GM21367 (cell line): ENCODE measurements around the gene PPP1R16B.
"Not testable (repeated sequence)": the region's sequence is repeated elsewhere in the genome, so short reads cannot be mapped to it uniquely, and the experiment has no call there.

ENCODE experiments used
- ATAC-seq: cut with Tn5 transposase; IDR thresholded peaks from one replicate; pipeline ENCODE4 v1.9.1; 2021; ENCODE audit not compliant: unreplicated experiment

The PPP1R16B gene

DNA sequence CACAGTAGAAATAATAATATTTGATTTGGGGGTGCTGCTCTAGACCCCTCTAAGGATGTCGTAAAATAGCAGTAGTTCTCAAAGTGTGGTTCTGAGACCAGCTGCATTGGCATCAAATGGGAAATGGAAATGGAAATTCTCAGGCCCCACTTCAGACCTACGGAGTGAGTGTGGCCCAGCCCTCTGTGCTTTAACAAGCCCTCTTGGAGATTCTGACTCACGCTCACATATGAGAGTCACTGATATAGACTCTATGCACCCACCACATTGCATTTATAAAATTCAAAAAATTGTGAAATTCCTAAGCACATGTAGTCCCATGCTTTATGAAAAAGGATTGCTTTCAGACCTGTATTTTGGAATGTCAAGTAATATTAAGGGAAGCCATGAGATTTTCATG, 14.2 kb upstream of the PPP1R16B start:
- no peak for ATAC-seq

DNA sequence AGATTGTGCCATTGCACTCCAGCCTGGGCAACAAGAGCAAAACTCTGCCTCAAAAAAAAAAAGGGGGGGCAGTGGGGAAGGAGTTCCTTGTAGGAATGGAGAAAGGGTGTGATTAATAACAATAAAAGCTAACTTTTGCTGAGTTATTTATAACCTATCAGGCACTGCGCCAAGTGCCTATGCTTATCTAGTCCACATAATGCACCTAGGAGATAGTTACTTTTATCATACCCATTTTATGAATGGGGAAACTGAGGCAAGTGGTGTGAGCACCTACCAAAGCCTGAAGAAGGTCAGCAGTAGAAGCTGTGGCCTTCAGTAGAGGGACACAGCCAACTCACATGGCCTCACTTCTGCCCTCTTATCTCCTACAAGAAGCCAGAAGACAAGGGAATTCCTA, 13.6 kb upstream of the PPP1R16B start:
- ATAC-seq: no peak

DNA sequence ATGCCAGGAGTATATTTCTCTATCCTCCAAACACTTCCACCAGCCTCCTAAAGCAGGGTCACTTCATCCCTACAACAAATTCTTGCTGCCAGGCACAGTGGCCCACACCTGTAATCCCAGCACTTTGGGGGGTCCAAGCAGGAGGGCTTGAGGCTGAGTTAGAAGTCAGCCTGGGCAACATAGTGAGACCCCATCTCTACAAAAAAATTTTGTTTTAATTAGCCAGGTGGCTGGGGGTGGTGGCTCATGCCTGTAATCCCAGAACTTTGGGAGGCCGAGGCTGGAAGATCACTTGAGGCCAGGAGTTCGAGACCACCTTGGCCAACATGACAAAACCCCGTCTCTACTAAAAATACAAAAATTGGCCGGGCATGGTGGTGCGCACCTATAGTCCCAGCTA, 11.4 kb upstream of the PPP1R16B start:
- not testable (repeated sequence) for ATAC-seq

DNA sequence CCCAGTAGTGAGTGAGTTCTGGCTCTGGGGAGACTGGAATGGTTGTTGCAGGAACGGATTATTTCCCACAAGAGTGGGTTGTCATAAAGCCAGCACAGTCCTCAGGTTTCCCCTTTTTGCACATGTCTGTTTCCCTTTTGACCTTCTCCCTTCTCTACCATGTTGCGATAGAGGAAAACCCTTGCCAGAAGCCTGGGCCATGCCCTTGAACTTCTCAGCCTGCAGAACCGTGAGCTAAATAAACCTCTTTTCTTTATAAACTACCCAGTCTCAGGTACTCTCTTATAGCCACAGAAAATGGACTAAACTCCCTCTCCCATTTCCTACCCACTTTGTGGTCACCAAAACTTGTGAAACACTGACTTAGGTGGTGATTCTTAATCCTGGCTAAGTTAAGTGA, 7.2 kb upstream of the PPP1R16B start:
- no peak for ATAC-seq

DNA sequence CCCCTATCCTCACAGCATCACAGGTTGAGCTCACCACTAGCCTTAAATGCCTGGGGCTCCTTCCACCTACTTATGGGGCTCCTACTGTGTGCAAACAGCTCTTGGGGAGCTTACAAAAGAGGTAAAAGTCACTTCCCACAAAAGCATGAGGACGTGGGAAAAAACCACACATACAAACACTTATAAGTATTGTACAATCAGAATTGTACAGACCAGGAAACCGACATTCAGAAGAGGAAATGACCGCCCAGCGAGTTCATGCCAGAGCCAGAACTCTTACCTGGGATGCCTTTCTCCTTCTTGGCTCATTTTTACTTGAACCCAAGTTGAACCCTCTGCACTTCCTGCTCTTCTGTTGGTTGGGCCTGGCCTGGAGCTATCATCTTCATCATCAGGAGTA, 6.3 kb upstream of the PPP1R16B start:
- ATAC-seq: no peak

DNA sequence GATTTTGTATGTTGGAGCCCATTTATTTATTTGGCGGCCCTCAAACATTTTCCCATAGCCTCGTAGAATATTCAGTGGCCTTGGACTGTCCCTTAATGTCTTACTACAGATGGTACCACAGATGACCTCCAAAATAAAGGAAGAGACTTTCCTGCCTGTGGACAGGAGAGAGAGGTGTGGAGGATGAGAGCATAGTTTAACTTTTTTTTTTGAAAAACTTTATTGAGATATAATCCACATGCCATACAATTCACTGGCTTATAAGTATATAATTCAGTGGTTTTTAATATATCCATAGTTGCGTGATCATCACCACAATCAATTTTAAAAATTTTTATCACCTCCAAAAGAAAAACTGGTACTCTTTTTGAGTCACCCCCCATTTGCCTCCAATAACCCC, 4.6 kb upstream of the PPP1R16B start:
- no peak for ATAC-seq

DNA sequence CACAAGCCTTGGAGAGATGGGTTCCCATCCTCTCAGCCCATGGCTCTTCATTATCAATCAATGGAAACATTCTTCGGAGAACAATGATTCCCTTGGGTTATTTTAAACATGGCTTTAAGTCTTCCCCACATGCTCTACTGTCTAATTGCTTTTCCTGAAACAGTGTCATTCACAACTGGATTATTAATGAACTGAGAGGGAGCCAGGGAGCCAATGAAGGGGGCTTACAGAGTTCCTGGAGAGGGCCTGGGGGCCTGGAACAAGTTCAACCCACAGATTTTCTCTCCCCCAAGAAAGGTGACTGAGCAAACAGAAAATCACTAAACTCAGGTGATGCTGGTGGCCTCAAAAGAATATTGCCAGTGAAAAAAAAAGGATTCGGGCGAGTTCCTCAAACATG, 1.3 kb upstream of the PPP1R16B start:
- no peak for ATAC-seq

DNA sequence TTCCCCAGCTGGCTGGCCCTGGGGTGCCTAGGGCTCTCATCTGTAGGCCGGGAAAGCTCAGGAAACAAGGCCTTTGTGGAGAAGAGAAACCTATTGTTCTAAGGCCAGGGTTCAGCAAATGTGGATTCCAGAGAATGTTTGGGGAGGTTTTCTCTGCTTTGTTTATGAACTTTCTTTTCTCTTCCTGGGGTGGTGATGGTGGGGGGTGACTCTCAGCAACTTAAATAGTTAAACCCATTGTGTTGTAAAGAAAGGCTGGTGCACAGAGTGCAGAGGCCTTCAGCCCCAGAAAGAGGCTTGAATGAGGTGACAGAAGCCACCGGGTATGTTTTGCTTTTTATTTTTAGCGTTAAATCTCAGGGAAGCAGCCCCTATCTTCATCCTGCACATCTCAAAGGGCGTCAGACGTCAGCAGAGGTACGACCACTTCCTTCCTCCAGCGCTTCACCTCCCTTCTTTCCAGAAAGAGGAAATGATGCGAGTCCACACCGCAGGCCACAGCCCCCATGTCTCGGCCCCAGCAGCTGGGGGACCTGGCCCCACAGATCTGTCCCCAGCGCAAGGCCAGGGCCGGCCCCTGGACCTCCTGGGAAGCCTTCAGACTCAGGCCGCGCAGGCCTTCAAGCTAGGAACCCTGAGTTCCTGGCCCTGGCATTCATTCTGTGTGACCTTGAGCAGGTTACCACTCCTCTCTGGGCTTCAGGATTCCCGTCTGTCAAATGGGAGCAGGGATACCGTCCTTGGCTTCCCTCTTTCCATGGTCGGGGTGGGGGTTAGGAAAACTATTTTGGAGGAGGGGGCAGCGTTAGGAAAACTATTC, 605 bp upstream of the PPP1R16B start:
- peak; percentile 48 for ATAC-seq

DNA sequence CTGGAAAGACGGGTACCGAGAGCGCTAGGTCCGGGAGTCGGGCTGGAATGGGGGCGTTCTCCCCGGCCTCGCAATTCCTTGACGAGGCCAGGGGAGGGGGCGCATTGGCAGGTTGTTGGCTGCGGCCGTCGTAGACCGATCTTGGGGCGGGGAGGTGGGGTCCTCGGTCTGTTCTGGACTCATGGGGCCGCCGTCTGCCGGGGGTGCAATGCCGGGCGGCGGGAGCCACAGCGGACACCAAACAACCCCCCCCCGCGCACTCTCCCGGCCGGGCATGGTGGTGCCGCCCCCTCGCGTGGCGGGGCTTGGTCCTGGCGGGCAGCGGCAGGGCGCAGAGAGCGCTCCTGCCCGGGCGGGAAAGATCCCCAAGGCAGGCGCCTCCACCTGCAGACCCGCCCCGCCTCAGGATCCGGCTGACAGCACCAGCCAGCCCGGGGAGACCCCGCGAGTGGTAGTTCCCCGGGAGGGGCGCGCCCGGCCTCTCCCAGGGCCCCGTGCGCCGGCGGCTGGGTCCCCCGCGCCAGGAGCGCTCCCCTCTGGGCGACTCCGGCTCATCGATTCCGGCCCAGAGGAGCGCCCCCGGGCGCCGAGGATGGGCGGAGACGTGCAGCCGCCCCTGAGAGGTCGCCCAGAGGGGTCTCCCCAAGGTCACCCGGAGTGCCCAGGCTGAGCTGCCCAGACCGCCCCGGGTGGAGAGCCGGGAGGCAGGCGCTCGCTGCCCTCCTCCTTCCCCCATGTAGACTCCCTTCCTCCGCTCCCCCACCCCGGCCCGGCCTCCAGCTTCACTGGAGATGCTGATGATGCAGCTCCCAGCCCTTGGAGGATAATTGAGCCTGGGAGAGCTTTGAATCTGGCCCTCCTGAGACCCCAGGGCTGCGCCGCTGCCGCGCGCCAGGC, 709 bp downstream of the PPP1R16B start:
- ATAC-seq: no peak

DNA sequence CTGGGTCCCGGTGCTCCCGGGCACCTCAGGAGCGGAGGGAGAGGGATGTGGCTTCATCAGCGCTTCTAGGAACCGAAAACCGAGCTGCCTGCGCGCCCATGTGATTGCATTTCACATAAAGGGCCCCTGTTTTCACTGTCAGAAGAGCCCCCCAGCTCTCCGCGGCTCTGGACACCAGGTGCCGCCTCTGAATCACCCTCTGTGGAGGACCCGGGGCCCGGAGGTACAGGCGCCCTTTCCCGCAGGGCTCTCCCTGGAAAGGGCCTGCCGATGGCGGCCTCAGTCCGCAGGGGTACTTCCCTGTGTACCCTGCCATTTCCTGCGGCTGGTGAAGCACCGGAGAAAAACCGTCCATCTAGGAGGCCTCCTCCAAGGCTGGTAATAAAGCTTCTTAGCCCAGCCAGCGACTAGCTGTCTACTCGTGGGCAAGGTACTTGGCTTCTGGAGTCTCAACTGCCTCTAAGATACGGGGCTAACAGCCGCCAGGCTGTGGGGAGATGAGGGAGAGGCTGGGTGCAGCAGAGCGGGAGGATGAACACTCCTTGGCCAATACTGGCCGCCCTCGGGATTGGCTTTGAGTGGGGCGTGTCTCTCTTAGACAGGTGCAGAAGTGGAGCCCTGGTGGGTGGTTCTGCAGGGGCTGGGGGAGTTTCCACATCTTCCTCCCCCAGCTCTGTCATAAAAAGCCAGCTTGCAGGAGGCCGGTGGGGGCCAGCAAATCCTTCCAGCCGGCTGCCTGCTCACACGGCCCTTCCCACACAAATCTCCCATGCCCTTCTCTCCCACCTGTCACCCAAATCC, 1.6 kb downstream of the PPP1R16B start:
- no peak for ATAC-seq

DNA sequence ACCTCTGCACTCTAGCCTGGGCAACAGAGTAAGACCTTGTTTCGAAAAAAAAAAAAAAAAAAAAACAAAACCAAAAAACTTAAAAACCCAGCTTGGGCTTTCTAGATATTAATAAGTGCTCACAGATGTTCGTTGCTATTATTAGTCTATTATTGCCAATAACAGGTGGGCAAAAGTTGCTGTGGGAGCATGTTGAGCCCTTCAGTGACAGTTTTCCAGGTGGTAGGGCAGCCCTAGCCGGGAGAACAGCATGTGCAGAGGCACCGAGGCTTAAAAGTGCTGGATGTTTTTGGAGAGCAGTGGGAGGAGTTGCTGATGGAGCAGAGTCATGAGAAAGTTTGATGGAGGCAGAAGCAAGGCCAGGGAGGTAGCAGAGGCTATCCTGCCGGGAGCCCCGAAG, 4.4 kb downstream of the PPP1R16B start:
- no peak for ATAC-seq

DNA sequence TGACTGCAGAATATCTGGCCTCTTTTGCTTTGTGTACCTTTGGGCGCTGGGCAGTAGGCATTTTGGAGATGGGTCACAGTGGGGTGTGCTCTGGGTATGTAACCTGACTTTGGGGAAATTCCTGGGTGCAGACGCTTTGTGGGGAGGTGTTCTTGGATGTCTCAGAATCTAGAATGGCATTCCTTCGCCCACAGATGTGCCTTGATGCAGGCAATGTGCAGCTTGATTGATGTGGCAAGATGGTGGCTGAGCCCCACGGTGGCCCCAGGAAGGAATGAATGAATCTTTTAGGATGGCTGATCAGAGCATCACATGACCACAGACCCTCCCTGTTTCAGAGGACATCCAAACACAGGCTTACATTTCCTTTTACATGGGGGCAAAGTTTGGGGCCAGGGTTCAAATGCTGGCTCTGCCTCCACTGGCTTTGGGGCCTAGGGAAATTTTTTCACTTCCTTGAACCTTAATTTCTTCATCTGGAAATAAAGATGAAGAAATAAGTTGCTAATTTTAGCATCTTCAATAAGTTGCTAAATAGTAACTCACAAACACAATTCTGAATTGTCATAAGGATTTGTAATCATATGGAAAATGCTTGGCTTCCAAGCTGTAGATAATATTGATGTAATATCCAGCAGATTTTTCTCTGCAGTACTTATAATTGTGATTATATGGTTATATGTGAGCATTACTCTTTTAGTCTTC, 5.6 kb downstream of the PPP1R16B start:
- ATAC-seq: no peak

DNA sequence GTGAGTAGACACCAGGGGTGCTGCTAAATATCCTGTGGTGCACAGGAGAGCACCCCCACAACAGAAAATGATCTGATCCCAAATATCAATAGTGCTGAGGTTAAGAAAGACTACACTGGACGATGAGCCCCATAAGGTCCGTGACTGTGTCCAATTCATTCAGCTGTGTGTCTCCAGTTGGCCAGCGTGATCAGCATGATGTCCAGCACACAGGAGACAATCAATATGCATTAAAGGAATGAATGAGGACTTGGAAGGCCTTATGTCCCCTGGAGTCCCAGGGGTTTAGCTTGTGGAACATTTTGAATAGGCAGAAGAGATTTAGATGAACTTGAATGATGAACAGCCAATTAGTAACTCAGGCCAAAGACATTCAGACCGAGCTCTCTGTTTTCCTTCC, 6.3 kb downstream of the PPP1R16B start:
- ATAC-seq: no peak

DNA sequence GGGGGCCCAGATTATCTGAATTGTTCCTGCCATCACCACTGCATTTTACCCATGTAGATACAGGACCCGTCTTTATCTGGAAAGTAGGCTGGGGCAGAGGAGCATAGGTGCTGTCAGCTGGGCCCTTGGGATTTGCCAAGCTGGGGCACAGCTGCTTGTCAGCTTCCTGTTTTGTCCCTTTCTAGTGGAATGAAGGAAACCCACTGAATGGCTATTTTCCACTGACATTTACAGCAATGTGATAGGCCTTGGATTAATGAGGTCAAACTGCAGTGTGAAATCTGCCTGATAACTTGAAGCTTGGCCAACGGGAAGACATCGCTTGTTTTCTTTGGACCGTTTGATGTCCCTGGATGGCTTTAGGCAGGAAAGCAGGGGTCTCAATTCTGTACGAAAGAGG, 6.7 kb downstream of the PPP1R16B start:
- ATAC-seq: no peak

DNA sequence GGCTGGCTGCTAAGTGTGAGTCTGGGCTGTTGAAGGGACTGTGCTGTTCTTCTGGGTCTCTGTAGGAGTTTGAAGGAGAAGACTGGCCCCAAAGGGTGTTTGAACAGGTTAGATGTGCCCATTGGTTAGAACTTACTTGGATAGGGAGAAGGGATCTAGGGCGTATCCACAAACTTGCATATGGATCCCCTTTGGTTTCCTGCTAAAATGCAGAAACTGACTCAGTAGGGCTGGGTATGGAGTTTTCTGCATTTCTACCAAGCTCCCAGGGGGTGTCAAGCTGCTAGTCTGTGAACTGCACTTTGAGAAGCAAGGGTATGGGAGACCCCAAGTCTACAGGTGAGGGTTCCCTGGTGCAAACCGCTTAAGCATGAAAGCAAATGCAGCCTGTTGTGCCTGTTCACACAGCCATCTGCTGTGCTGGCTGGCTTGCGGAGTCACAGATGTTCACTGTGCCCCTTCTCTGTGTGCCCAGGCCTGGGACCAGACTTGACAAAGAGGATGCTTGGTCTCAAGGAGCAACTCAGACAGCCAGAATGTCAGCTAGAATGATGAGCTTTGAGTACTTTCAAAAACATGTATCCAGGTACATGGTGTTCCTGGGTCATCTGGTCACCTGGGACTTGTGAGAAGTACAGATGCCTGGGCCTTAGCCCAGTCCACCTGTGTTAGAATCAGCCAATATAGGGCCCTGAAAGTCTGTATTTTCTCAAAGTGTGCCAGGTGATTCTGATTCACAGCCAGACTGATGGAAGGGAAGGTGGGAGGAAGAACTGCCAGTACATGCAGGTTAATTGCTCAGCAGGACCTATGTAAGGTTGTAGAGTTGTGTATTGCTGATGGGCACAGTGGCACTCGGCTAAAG, 7.4 kb downstream of the PPP1R16B start:
- no peak for ATAC-seq

DNA sequence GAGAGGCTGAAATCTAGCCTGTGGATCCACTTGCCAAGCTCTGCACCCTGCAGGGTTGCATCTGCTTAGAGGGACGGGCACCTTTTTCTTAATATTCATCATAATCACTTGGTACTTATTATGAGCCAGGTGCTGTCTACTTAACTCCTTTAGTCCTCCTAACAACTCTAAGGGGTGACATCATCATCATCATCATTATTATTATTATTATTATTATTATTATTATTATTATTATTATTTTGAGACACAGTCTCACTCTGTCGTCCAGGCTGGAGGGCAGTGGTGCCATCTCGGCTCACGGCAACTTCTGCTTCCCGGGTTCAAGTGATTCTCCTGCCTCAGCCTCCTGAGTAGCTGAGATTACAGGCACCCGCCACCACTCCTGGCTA, 8.1 kb downstream of the PPP1R16B start:
- ATAC-seq: not testable (repeated sequence)

DNA sequence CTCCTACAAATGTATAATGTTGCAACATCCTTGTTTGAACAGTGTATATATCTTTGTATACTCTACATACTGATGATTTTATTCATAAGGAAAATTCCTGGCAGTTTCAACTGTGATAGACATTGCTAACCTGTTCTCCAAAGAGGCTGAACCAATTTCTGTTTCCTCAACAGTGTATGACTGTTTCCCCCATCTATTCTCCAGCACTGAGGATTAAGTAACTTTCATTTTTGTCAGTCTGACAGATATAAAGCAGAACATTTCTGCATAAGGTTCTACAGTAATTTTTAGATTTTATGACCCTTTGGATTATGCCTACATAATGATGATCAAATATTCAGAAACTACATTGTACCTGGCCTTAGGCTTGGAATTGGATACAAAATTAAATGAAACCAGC, 9.9 kb downstream of the PPP1R16B start:
- no peak for ATAC-seq

DNA sequence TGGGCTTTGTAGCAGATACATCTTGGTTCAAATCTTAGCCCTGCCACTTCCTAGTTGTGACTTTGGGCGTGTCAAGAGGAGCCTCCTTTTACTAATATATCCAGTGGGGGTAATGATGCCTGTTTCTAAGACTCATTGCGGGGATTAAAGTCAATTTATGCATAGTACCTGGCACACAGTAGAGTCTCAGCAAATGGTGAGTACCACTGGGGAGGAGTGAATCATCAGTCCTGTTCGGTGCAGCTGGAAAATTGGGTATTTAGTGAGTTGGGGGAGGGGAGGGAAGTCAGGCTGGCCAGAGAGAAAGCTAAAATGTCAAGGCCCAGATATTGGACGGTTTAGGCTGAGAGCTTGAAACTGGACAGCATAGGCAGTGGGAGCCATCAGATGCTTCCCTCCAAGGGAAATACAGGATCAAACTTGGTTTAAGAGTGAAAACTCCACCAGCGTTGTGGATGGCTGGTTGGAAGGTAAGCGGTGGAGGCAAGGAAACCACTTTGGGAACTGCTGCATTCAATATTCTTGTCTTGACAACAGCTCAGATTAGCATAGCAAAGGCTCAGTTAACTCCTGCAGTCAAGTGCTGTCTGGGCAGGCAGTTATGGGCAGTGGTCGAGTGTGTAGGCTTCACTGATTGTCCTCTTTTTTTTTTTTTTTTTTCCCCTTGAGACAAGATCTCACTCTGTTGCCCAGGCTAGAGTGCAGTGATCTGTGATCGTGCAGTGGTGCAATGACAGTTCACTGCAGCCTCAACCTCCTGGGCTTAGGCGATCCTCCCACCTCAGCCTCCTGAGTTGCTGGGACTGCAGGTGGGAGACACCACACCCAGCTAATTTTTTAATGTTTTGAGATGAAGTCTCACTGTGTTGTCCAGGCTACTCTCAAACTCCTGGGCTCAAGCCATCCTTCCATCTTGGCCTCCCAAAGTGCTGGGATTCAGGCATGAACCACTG, 12.9 kb downstream of the PPP1R16B start:
- ATAC-seq: no peak

DNA sequence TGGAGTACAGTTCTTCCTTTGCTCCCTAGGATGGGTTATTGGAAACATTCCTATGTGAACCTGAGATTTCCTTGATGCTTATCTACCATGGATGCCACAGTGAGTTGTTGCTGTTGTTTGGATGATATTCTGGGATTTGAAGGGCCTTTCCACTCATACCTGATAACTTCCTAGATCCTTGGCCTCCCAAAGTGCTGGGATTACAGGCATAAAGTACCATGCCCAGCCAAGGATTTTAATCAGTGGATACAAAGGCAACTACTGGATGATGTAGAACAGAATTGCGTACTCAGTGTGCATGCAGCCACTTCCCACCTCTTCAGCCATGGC, 20.0 kb downstream of the PPP1R16B start:
- no peak for ATAC-seq
